Measurements from ENCODE around the gene CASP6. TPM values are rescaled to one million over a fixed set of nuclear protein-coding genes. Genes with fewer than 3 reads are reported as not detected.

The CASP6 gene
- total and polyA plus RNA-seq, 2 of the 8 experiments (the other 6 are each of a cell fraction or from before 2014, with no cell fraction given) = 29.5 to 35.1 TPM

DNA sequence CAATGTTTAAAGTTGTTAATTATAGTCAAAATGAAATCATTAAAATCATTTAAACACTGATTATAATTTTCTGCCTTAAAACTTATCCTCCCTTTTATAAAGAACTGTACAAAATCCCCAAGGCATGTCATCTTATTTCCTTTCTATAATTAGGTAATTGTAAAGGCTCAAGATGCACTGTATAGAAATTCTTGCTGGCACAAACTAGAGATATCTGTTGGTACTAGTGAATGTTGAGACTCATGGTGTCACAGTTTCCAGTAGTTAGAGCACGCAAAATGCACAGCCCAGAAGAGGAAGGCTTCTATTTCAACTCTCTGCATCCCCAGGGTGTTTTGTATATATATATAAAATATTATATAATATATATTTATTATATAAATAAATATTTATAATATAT, 49.3 kb upstream of the CASP6 start:
- no peak overlapping the region for H2BK5ac ChIP-seq (ENCODE audit: low read depth, low read length)
- H3K14ac ChIP-seq (ENCODE audit: insufficient read length) = no peak overlapping the region
- no peak overlapping the region for H2BK20ac ChIP-seq (ENCODE audit: low read length)
- 0% methylated on average over 1 of the region's 1 CpG; no CpG with 5 or more reads in 1 of the 2 experiments for WGBS, 2 experiments (ENCODE audit: extremely low coverage in 1 of 2, insufficient coverage in 1 of 2, insufficient read length in 1 of 2, insufficient replicate concordance in 2 of 2, low coverage in 1 of 2, low lambda C conversion rate in 2 of 2, missing lambda C conversion rate in 1 of 2)
- H2BK15ac ChIP-seq (ENCODE audit: low read length) = no peak overlapping the region
- no peak overlapping the region for H3K4me2 ChIP-seq (ENCODE audit: insufficient read depth in 1 of 2, low read depth in 2 of 2, low read length in 2 of 2)
- no peaks in the 10 kb centered on the region for H3K23me2 ChIP-seq (ENCODE audit: low read depth, low read length)
- H4K8ac ChIP-seq (ENCODE audit: extremely low read depth, insufficient read depth, low read length) = no peak overlapping the region
- no peak overlapping the region for H3K27ac ChIP-seq (ENCODE audit: low read depth, low read length)
- H2AK5ac ChIP-seq (ENCODE audit: low read depth, low read length) = no peak overlapping the region
- H3K36me3 ChIP-seq (ENCODE audit: control insufficient read depth in 2 of 4, insufficient read depth in 4 of 4, low read length in 3 of 4) = no peaks in the 10 kb centered on the region
- H3K23ac ChIP-seq (ENCODE audit: insufficient read length) = no peak overlapping the region
- no peak overlapping the region for H4K5ac ChIP-seq (ENCODE audit: insufficient read length, low read depth, low read length)
- no peak overlapping the region for H2AFZ ChIP-seq (ENCODE audit: low read length)
- H3K27me3 ChIP-seq (replicated peaks in 1 of 4; ENCODE audit: control insufficient read depth in 3 of 4, extremely low read depth in 1 of 4, insufficient read depth in 3 of 4, low read length in 3 of 4) = no peaks in the 10 kb centered on the region
- no peaks in the 10 kb centered on the region for H4K20me1 ChIP-seq (replicated peaks in 1 of 2; ENCODE audit: control insufficient read depth in 1 of 2, insufficient read depth in 2 of 2, low read length in 2 of 2)
- H3K4me1 ChIP-seq (replicated peaks in 1 of 4; ENCODE audit: control insufficient read depth in 3 of 4, insufficient read depth in 4 of 4, low read length in 3 of 4) = no peaks in the 10 kb centered on the region
- CTCF ChIA-PET (ENCODE audit: partially characterized antibody) = no interaction called here
- H4K91ac ChIP-seq (replicated peaks; ENCODE audit: insufficient read length, low read length) = no peak overlapping the region
- POLR2A ChIA-PET (ENCODE audit: partially characterized antibody) = interaction anchor here (1.2 kb wide), 1 partner anchor 17 kb away, joined by 3 read pairs; no protein-coding TSS in a partner anchor
- H2BK120ac ChIP-seq (replicated peaks; ENCODE audit: low read depth, low read length) = no peak overlapping the region
- no peaks in the 10 kb centered on the region for H3K9me3 ChIP-seq (ENCODE audit: insufficient read depth in 2 of 2, low read depth in 1 of 2, low read length in 1 of 2)
- no peak overlapping the region for H3K4ac ChIP-seq (replicated peaks; ENCODE audit: insufficient read length, low read depth, low read length)
- no peak overlapping the region for H3K4me3 ChIP-seq (ENCODE audit: extremely low read depth in 1 of 4, insufficient read depth in 2 of 4, low read depth in 3 of 4, low read length in 4 of 4)
- FAIRE-seq (no peak), DNase-seq (ENCODE audit: low read depth in 1 of 2, low spot score in 2 of 2) (no peak)
- no peaks in the 10 kb centered on the region for H3K79me1 ChIP-seq (ENCODE audit: low read depth, low read length)
- H3K9ac ChIP-seq (replicated peaks in 1 of 4; ENCODE audit: extremely low read depth in 1 of 4, low read depth in 3 of 4, low read length in 3 of 4) = no peak overlapping the region
- no peak overlapping the region for H2BK12ac ChIP-seq (ENCODE audit: low read depth, low read length)
- no peaks in the 10 kb centered on the region for H3K79me2 ChIP-seq (ENCODE audit: control insufficient read depth in 1 of 2, insufficient read depth in 2 of 2, low read length in 2 of 2)
- H3K56ac ChIP-seq (replicated peaks; ENCODE audit: insufficient read length, low read depth, low read length) = no peak overlapping the region
- H3K18ac ChIP-seq (ENCODE audit: extremely low read depth, low read length) = no peak overlapping the region
- TF ChIP-seq SUZ12 (IDR thresholded peaks at IDR 0.05; ENCODE audit: low read length) (no peak), SIRT6 (IDR thresholded peaks at IDR 0.05; ENCODE audit: low read length) (no peak), CEBPB (IDR thresholded peaks at IDR 0.05; ENCODE audit: low read depth, low read length) (no peak), CBX5 (IDR thresholded peaks at IDR 0.05; ENCODE audit: low read depth, low read length) (no peak), TCF12 (IDR thresholded peaks at IDR 0.05; ENCODE audit: low read depth, low read length) (no peak), ASH2L (IDR thresholded peaks at IDR 0.05; ENCODE audit: low read length) (no peak), HDAC6 (IDR thresholded peaks at IDR 0.05; ENCODE audit: low read depth, low read length) (no peak), RXRA (IDR thresholded peaks at IDR 0.05; ENCODE audit: insufficient read depth, low read depth, low read length) (no peak)
